Colonic mucosa (tissue), 4 donors: ENCODE data around the gene ARHGEF2. TPM values are rescaled to one million over a fixed set of nuclear protein-coding genes. Genes with fewer than 3 reads are reported as not detected.
A peak's percentile ranks its signal among the peaks of the same experiment; 100 is the strongest.

Experiments
- DNase-seq: peaks from one replicate; pipeline ENCODE4 v3.0.0-alpha.2; 2020
- H3K27ac ChIP-seq: fragments of 200-600 bp; one replicate; pipeline ENCODE4 v1.8.0; 2021
- H3K27me3 ChIP-seq: fragments of 200-600 bp; one replicate; pipeline ENCODE4 v1.8.0; 2021
- H3K36me3 ChIP-seq: fragments of 200-600 bp; one replicate; pipeline ENCODE4 v1.8.0; 2021
- H3K4me1 ChIP-seq: fragments of 200-600 bp; one replicate; pipeline ENCODE4 v1.8.0; 2021; ENCODE audit warnings: mild to moderate bottlenecking
- H3K4me3 ChIP-seq: fragments of 200-600 bp; one replicate; pipeline ENCODE4 v1.8.0; 2021
- H3K9ac ChIP-seq, 2 donors: one replicate each; pipeline ENCODE4 v1.7.0; 2013; ENCODE audit warnings: control low read depth in 2 of 2, low read depth in 2 of 2, low read length in 2 of 2
- H3K9me3 ChIP-seq: fragments of 200-600 bp; one replicate; pipeline ENCODE4 v1.8.0; 2021
- intact Hi-C: fragments of 100-400 bp; cut with DNase I; formaldehyde crosslinking; loops from one replicate; pipeline ENCODE4 v1.14.1; 2022
- total RNA-seq, 2 donors: library from RNA; stranded (reverse); fragmentation: NEBNext Ultra II Directional in 1 of 2; extraction: Animal tissue kit (Norgen Biotek cat#: 25700) in 1 of 2; gene quantifications; one replicate each; pipeline ENCODE4 v1.2.1, GENCODE V29; 2021
- TF ChIP-seq, protein P1 (sequence below): fragments of 200-600 bp; IDR thresholded peaks from one replicate; pipeline ENCODE4 v1.8.0; 2022; ENCODE audit warnings: antibody characterized with exemption, mild to moderate bottlenecking
- donor health status: healthy.
- donor health status: DM: no; HTN: no; CAD: no.
- donor health status: DM: no; HTN: no; CAD: no.

The ARHGEF2 gene
- total RNA-seq, 2 donors from 2014 or later, result 91.9 to 92.6 TPM

DNA sequence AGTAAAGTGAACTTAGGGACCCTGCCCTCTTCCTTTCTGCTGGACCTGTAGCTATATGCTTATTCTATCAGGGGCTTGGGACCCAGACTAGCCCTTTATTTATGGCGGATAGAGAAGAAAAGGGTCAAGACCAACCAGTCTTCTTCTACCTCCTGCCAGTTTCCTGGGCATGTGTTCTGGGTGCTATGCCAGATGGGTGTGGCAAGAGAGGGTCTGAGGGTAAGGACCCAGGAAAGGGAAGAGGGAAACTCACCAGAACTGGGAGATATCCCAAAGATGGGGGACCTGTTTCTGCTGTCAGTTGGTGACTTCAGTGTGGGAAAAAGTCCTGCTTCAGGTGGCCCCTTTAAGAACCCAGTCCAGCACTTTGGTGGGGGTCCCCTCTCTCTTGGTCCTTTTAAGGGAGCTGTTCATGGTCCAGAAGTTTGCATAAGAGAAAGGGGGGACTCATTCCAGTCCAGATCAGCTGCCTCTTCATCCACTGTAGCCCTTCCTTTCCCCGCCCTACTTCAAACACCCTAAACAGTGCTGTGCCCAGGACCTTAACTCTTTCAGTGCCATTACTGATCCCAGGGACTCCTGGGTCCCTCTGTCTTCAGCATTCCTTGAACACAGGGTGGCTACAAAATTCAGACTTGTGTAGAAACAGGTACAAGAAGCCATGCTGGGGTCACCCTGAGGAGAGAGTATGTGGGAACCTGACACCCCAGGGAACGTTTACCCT, 24.0 kb upstream of the ARHGEF2 start:
- peak overlapping the region; percentile 56 to 73 for H3K9ac ChIP-seq
- peak; percentile 72 for DNase-seq
- H3K36me3 ChIP-seq, result no peaks in the 10 kb centered on the region
- intact Hi-C loops, result no loop called here
- no peaks in the 10 kb centered on the region for H3K9me3 ChIP-seq
- TF ChIP-seq, protein P1, sequence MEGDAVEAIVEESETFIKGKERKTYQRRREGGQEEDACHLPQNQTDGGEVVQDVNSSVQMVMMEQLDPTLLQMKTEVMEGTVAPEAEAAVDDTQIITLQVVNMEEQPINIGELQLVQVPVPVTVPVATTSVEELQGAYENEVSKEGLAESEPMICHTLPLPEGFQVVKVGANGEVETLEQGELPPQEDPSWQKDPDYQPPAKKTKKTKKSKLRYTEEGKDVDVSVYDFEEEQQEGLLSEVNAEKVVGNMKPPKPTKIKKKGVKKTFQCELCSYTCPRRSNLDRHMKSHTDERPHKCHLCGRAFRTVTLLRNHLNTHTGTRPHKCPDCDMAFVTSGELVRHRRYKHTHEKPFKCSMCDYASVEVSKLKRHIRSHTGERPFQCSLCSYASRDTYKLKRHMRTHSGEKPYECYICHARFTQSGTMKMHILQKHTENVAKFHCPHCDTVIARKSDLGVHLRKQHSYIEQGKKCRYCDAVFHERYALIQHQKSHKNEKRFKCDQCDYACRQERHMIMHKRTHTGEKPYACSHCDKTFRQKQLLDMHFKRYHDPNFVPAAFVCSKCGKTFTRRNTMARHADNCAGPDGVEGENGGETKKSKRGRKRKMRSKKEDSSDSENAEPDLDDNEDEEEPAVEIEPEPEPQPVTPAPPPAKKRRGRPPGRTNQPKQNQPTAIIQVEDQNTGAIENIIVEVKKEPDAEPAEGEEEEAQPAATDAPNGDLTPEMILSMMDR, result no peak
- peak overlapping the region; percentile 81 for H3K27ac ChIP-seq
- peaks cover 3% of the 10 kb centered on the region for H3K4me1 ChIP-seq
- H3K4me3 ChIP-seq, result peak overlapping the region; percentile 39
- H3K27me3 ChIP-seq, result no peaks in the 10 kb centered on the region

DNA sequence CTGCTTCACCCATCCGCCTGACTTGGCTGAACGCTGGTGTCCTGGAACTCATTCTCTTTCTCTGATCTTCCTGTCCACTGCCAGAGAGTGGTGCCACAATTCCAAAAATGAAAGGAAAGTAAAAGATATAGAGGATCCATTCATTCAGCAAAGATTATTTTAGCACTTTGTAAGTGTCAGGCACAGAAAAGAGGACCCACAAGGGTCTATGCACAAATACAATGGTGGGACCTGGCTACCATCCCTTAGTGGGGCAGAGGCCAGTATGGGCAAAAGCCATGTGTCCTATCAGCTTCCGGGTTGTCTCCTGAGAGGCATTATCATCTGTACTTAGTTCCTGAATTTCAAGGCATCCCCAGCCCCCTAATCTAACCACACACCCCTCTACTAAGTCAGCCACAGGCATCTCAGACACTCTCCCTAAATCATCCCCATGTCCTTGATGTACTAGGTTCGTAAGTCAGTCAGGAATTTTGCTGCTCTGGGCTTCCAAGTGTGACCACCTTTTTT, 23.4 kb upstream of the ARHGEF2 start:
- H3K27ac ChIP-seq, result peak overlapping the region; percentile 81
- TF ChIP-seq, protein P1, result no peak
- intact Hi-C loops, result no loop called here
- H3K4me1 ChIP-seq, result peaks cover 3% of the 10 kb centered on the region
- H3K36me3 ChIP-seq, result no peaks in the 10 kb centered on the region
- H3K9ac ChIP-seq, result peak overlapping the region; percentile 1 to 73
- DNase-seq, result peak; percentile 62
- peak overlapping the region; percentile 39 for H3K4me3 ChIP-seq
- no peaks in the 10 kb centered on the region for H3K9me3 ChIP-seq
- H3K27me3 ChIP-seq, result no peaks in the 10 kb centered on the region

DNA sequence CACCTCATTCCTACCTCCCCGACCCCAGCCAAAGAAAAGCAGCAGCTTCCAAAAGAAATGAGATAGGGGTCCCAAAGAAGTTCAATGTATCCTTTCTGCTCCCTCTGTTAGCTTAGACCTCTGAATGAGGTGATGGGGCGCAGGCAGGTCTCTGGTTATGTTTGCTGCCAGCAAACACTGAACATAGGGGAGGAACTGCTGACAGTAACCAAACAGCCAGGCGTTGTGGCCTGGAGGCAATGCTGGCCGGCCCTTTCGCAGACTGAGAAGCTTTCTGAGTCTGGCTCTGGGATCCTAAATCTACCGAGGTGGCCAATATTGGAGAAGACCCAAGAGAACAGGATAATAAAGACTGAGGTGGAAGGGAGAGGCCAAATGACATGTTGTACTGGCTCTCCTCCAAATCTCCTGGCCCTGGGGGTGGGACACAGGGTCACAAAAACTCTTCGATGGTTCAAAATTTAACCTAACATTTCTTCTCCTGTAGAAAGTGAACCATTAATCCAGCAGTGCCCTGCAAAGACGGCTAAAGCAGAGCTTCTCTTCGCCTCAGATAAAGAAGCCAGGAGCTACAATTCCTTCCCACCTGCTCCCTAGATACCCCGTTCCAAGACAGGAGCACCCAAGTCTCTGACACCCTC, 22.8 kb upstream of the ARHGEF2 start:
- intact Hi-C loops, result no loop called here
- H3K27ac ChIP-seq, result peak overlapping the region; percentile 81
- peak overlapping the region; percentile 39 for H3K4me3 ChIP-seq

DNA sequence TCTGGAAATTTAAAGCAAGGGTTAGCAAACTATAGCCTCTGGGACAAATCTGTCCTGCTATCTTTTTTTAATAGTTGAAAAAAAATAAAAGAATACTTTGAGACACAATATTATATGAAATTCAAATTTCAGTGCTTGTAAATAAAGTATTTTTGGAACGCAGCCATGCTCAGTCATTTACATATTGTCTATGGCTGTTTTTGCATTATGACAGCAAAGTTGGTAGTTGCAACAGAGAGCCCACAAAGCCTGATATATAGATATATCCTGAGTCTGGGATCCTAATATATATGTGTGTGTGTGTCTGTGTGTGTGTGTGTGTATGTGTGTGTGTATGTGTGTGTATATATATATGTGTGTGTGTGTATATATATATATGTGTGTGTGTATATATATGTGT, 21.6 kb upstream of the ARHGEF2 start:
- Histone ChIP-seq H3K4me1 (peaks cover 3% of the 10 kb centered on the region), H3K27ac (no peak overlapping the region), H3K36me3 (no peaks in the 10 kb centered on the region), H3K27me3 (no peaks in the 10 kb centered on the region), H3K9me3 (no peaks in the 10 kb centered on the region), H3K9ac (no peak overlapping the region), H3K4me3 (no peak overlapping the region)
- DNase-seq, result no peak
- intact Hi-C loops, result no loop called here
- TF ChIP-seq, protein P1, result no peak

More for the DNA sequence above, 22.8 kb upstream of the ARHGEF2 start:
- no peaks in the 10 kb centered on the region for H3K9me3 ChIP-seq
- H3K27me3 ChIP-seq, result no peaks in the 10 kb centered on the region
- TF ChIP-seq, protein P1, result no peak
- H3K36me3 ChIP-seq, result no peaks in the 10 kb centered on the region
- peak overlapping the region; percentile 47 to 73 for H3K9ac ChIP-seq
- peaks cover 3% of the 10 kb centered on the region for H3K4me1 ChIP-seq
- peak; percentile 40 for DNase-seq

DNA sequence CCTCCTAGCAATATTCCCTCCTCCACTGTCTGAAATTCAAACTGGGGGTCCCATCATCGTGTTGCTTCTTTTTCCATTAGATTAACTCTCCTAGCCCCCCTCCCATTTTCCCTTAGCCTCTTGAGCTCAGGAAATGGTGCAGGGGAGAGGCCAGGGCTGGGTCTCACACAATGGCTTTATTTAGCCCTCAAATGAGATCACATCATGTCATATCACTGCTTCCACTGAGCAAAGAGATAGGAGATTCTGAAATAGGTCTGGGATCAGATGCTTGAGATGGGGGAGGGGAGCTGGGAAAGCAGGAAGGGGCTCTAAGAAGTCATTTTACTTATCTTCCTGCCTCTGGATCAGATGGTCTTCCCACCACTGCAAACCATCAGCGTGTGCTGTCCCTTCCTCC, 17.8 kb upstream of the ARHGEF2 start:
- no peak overlapping the region for H3K4me3 ChIP-seq
- DNase-seq, result no peak
- intact Hi-C loops, result no loop called here
- TF ChIP-seq, protein P1, result no peak
- no peaks in the 10 kb centered on the region for H3K27me3 ChIP-seq
- H3K36me3 ChIP-seq, result no peaks in the 10 kb centered on the region
- no peak overlapping the region for H3K9ac ChIP-seq
- no peak overlapping the region for H3K27ac ChIP-seq
- no peaks in the 10 kb centered on the region for H3K4me1 ChIP-seq
- no peaks in the 10 kb centered on the region for H3K9me3 ChIP-seq
